HCT116 (cell line): ENCODE results near the gene SPTSSA.

Source experiments
- ATF3 ChIP-seq: IDR thresholded peaks from 2 replicates; pipeline ENCODE4 v1.6.1; 2012
- EZH2 ChIP-seq: fragments of 200-600 bp; sonication (generic); IDR thresholded peaks from 2 replicates; pipeline ENCODE4 v1.6.1; 2017; ENCODE audit warnings: antibody characterized with exemption, mixed run types
- POLR2A ChIP-seq: IDR thresholded peaks from 2 replicates; pipeline ENCODE4 v1.7.0; 2011; ENCODE audit warnings: borderline replicate concordance; ENCODE audit not compliant: insufficient read depth, insufficient read length; ENCODE audit errors: extremely low read depth
- REST ChIP-seq: IDR thresholded peaks from 2 replicates; pipeline ENCODE4 v1.6.1; 2012; ENCODE audit warnings: low read depth
- TCF7L2 ChIP-seq: IDR thresholded peaks from 2 replicates; pipeline ENCODE4 v1.7.0; 2011; ENCODE audit warnings: borderline replicate concordance, inconsistent platforms; ENCODE audit not compliant: insufficient read depth, insufficient read length; ENCODE audit errors: extremely low read depth
- ZNF274 ChIP-seq: fragments of 200-500 bp; sonication (Bioruptor generic); IDR thresholded peaks from 2 replicates; pipeline ENCODE4 v1.6.1; 2014; ENCODE audit warnings: mild to moderate bottlenecking, low read depth, low read length, inconsistent platforms
- TF ChIP-seq, protein P1 (sequence below), 3 experiments: fragments of 200-600 bp in 1 of 3; sonication (generic) in 1 of 3; IDR thresholded peaks in 2 of 3; conservative IDR thresholded peaks in 1 of 3; 2 replicates each; pipeline ENCODE4 v1.5.1; 2012 to 2017; ENCODE audit warnings: low read depth in 2 of 3, low read length in 2 of 3, antibody characterized with exemption in 1 of 3, borderline replicate concordance in 1 of 3, control low read depth in 1 of 3, mild to moderate bottlenecking in 1 of 3, mixed read lengths in 1 of 3, mixed run types in 1 of 3, moderate library complexity in 1 of 3; ENCODE audit not compliant: insufficient read depth in 1 of 3
- TF ChIP-seq, protein P2 (sequence below): IDR thresholded peaks from 2 replicates; pipeline ENCODE4 v1.6.1; 2011; ENCODE audit warnings: mild to moderate bottlenecking, low read length, moderate library complexity; ENCODE audit not compliant: insufficient replicate concordance; ENCODE audit errors: extremely low read depth

DNA sequence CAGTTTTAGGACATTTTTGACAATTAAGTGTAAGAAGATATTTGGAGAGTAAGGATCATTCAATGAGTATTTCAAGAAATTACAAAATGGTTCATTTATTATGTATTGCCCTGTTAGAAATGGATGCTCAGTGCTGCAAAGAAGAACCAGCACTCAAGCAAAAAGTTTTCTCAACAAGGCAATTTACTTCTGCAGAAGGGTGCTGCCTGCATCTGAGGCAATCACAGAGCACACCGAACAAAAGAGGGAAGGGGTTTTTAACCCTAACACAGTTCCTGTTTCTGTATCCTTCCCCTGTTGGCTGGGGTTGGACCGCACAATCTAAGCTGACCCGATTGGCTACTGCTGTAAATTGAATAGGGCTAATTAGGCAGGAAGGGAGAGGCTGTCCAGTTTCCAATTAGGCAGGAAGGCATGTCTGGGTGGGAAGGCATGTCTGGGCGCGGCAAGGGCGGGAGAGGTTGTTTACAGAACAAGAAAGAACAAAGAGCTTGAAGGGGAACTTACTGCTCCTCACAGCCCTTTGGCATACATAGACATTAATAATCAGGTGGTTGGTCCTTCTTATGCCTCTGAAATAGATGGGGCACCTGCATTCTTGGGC, 41.4 kb downstream of the SPTSSA start:
- TF ChIP-seq POLR2A (no peak), ATF3 (no peak), REST (no peak), TCF7L2 (no peak), EZH2 (no peak), ZNF274 (no peak)
- TF ChIP-seq, protein P1, sequence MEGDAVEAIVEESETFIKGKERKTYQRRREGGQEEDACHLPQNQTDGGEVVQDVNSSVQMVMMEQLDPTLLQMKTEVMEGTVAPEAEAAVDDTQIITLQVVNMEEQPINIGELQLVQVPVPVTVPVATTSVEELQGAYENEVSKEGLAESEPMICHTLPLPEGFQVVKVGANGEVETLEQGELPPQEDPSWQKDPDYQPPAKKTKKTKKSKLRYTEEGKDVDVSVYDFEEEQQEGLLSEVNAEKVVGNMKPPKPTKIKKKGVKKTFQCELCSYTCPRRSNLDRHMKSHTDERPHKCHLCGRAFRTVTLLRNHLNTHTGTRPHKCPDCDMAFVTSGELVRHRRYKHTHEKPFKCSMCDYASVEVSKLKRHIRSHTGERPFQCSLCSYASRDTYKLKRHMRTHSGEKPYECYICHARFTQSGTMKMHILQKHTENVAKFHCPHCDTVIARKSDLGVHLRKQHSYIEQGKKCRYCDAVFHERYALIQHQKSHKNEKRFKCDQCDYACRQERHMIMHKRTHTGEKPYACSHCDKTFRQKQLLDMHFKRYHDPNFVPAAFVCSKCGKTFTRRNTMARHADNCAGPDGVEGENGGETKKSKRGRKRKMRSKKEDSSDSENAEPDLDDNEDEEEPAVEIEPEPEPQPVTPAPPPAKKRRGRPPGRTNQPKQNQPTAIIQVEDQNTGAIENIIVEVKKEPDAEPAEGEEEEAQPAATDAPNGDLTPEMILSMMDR (IDR thresholded peaks at IDR 0.05 in 2 of 3, conservative IDR thresholded peaks at IDR 0.05 in 1 of 3; ENCODE audit: borderline replicate concordance in 1 of 3, insufficient read depth in 1 of 3, low read depth in 2 of 3, low read length in 2 of 3) = no peak
- TF ChIP-seq, protein P2, sequence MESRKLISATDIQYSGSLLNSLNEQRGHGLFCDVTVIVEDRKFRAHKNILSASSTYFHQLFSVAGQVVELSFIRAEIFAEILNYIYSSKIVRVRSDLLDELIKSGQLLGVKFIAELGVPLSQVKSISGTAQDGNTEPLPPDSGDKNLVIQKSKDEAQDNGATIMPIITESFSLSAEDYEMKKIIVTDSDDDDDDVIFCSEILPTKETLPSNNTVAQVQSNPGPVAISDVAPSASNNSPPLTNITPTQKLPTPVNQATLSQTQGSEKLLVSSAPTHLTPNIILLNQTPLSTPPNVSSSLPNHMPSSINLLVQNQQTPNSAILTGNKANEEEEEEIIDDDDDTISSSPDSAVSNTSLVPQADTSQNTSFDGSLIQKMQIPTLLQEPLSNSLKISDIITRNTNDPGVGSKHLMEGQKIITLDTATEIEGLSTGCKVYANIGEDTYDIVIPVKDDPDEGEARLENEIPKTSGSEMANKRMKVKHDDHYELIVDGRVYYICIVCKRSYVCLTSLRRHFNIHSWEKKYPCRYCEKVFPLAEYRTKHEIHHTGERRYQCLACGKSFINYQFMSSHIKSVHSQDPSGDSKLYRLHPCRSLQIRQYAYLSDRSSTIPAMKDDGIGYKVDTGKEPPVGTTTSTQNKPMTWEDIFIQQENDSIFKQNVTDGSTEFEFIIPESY = no peak
